ENCODE data around the gene CACNA1E. TPM values are rescaled to one million over a fixed set of nuclear protein-coding genes. Genes with fewer than 3 reads are reported as not detected.

CACNA1E gene
- total and polyA plus RNA-seq, 2 of the 4 experiments (the other 2 are of a cell fraction), result not detected

GRCh38 chr1:181660621-181661020 is 177.3 kb downstream of the CACNA1E start:
- DNase-seq, result no peak

More at GRCh38 chr1:181660621-181661020, 177.3 kb downstream of the CACNA1E start:
- no peak overlapping the region for H4K91ac ChIP-seq (ENCODE audit: insufficient read depth, low read depth, low read length)
- no peak for ATAC-seq (ENCODE audit: low read depth)
- H3K4me2 ChIP-seq (ENCODE audit: low read depth, low read length), result no peak overlapping the region
- H3K79me1 ChIP-seq (ENCODE audit: low read depth in 1 of 2, low read length in 2 of 2), result no peaks in the 10 kb centered on the region
- H3K56ac ChIP-seq (ENCODE audit: extremely low read depth, insufficient read depth, low read length), result no peak overlapping the region
- H2AFZ ChIP-seq (replicated peaks; ENCODE audit: low read length, poor library complexity), result no peak overlapping the region
- no peak overlapping the region for H3K9ac ChIP-seq (ENCODE audit: low read depth, low read length)
- H3K9me3 ChIP-seq (ENCODE audit: control insufficient read depth, insufficient read depth, low read length), result peaks cover 5% of the 10 kb centered on the region
- no peaks in the 10 kb centered on the region for H3K9me1 ChIP-seq (ENCODE audit: insufficient read depth, low read length)
- no peak overlapping the region for H2BK20ac ChIP-seq (ENCODE audit: low read depth, low read length)
- intact Hi-C loops (cut with micrococcal nuclease), result no loop called here
- H4K20me1 ChIP-seq (ENCODE audit: insufficient read depth, low read length), result no peaks in the 10 kb centered on the region
- no TSS peak for BruUV-seq (replicated peaks)
- no peak overlapping the region for H4K8ac ChIP-seq (ENCODE audit: low read depth in 2 of 2, low read length in 2 of 2)
- TF ChIP-seq RCOR1 (IDR thresholded peaks at IDR 0.05; ENCODE audit: insufficient replicate concordance, low read length), result no peak
- no peak for TF ChIP-seq CEBPB (IDR thresholded peaks at IDR 0.05; ENCODE audit: low read depth, low read length)
- no peak for TF ChIP-seq POLR2A (IDR thresholded peaks at IDR 0.05; ENCODE audit: low read depth, low read length)
- no peak for TF ChIP-seq ELK1 (IDR thresholded peaks at IDR 0.05; ENCODE audit: borderline replicate concordance, low read depth, low read length)
- TF ChIP-seq BHLHE40 (IDR thresholded peaks at IDR 0.05; ENCODE audit: low read depth, low read length), result no peak
- TF ChIP-seq RFX5 (IDR thresholded peaks at IDR 0.05; ENCODE audit: low read depth, low read length), result no peak
- H3K4ac ChIP-seq (ENCODE audit: low read depth, low read length), result no peak overlapping the region
- H3K14ac ChIP-seq (replicated peaks; ENCODE audit: low read depth, low read length), result no peak overlapping the region
- dilution Hi-C loops (cut with HindIII; ENCODE audit: low sequenced_read_pairs, unreplicated experiment), result no loop called here
- no peaks in the 10 kb centered on the region for H3K36me3 ChIP-seq (ENCODE audit: control insufficient read depth, insufficient read depth, low read length)
- ChIA-PET CTCF (no interaction called here), POLR2A (ENCODE audit: unreplicated experiment) (no interaction called here)
- 40% methylated on average over 2 of the region's 3 CpGs; no CpG with 5 or more reads in 1 of the 2 experiments for WGBS, 2 experiments (ENCODE audit: extremely low coverage in 2 of 2, insufficient read length in 1 of 2)
- no peak overlapping the region for H3K4me3 ChIP-seq (ENCODE audit: insufficient read depth, low read depth, low read length)
- H2BK120ac ChIP-seq (ENCODE audit: low read depth, low read length), result no peak overlapping the region
- H2AK9ac ChIP-seq (replicated peaks; ENCODE audit: low read depth, low read length, poor library complexity), result no peak overlapping the region
- H2BK15ac ChIP-seq (ENCODE audit: low read depth, low read length), result no peak overlapping the region
- no peak overlapping the region for H3K27ac ChIP-seq (ENCODE audit: insufficient read depth, low read length)
- H4K5ac ChIP-seq (ENCODE audit: low read depth, low read length), result no peak overlapping the region
- no peak overlapping the region for H2AK5ac ChIP-seq (ENCODE audit: low read depth, low read length)
- H3K18ac ChIP-seq (ENCODE audit: low read depth, low read length), result no peak overlapping the region
- in situ Hi-C loops (cut with MboI; ENCODE audit: low sequenced_read_pairs), result no loop called here
- no peak overlapping the region for H2BK5ac ChIP-seq (ENCODE audit: low read depth, low read length, poor library complexity, severe bottlenecking)
- H3K4me1 ChIP-seq (ENCODE audit: control insufficient read depth, insufficient read depth, low read length), result no peaks in the 10 kb centered on the region
- no peaks in the 10 kb centered on the region for H3K27me3 ChIP-seq (ENCODE audit: control insufficient read depth, insufficient read depth, low read length)
- H3K23ac ChIP-seq (ENCODE audit: low read depth, low read length), result no peak overlapping the region

All from IMR-90 (cell line).